ENCODE results near the gene TTC13. TPM values are rescaled to one million over a fixed set of nuclear protein-coding genes. Genes with fewer than 3 reads are reported as not detected.

Gene TTC13
- total RNA-seq, 6 donors from 2014 or later = 18.6 to 41.9 (median 33.3) TPM

GRCh38 chr1:230861489-230861888 is 117.2 kb downstream of the TTC13 start:
- H3K4me1 ChIP-seq = peaks cover 35 to 56% (median 43%) of the 10 kb centered on the region in 4 donors
- no peaks in the 10 kb centered on the region for H3K9me3 ChIP-seq
- peaks cover 0 to 3% (median 0%) of the 10 kb centered on the region in 4 donors for H3K36me3 ChIP-seq
- H3K4me3 ChIP-seq = no peak overlapping the region
- peak overlapping the region in 2 of 4 donors; percentile 18 to 63 for H3K27ac ChIP-seq
- no peaks in the 10 kb centered on the region for H3K27me3 ChIP-seq
- DNase-seq = no peak
- TF ChIP-seq EP300 (IDR thresholded peaks at IDR 0.05) (no peak), POLR2AphosphoS5 (IDR thresholded peaks at IDR 0.05) (no peak), POLR2A (IDR thresholded peaks at IDR 0.05) (no peak), CTCF (IDR thresholded peaks at IDR 0.05) (no peak)
- WGBS, 2 donors = 91 to 95% methylated on average over 12 to 13 of the region's 13 CpGs
- ATAC-seq (ENCODE audit: low FRiP score in 2 of 2) = no peak

- TF ChIP-seq POLR2AphosphoS5 (IDR thresholded peaks at IDR 0.05) (no peak), CTCF (IDR thresholded peaks at IDR 0.05) (no peak), POLR2A (IDR thresholded peaks at IDR 0.05) (no peak), EP300 (IDR thresholded peaks at IDR 0.05) (no peak)
- no peak for DNase-seq
Measured at GRCh38 chr1:230860617-230861384, 117.9 kb downstream of the TTC13 start.

DNA sequence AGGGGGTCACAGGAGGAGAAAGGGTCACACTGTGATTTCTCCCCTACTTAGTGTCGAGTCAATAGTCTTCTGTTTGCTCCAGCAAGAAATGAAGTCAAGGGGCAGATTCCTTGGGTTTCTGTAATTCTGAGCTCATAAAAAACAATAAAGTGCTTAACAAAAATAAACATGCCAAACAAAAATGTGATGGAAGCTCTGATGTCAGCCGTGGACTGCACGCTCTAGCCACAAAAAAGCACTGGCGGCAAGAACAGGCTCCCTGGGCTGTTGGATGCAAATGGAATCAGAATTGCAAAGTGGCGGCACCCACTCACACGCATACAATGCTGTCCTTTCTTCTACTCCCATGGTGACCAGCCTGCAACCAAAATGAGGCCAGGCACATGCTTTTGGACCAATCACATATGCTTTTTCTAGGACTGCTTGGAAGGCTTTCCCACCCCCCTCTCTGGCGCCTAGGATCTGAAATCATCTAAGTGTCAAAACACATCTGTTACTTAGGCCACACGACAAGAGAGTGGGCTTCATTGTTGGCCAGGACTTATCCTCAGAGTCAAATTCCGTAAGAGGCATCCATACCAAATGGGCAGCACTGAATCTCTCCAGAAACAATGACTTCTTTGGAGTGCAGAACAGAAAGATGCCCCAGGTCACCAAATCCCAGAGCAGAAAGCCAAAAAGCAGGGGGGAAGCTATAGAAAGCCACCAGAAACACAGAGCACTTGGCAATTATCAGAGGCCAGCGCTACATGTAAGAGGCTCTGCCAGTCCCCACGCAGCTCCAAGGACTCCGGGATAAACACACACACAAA is 119.5 kb downstream of the TTC13 start:
- WGBS, 2 donors = 74 to 81% methylated on average over 12 of the region's 12 CpGs
- no peak overlapping the region for H3K4me3 ChIP-seq
- H3K9me3 ChIP-seq = no peaks in the 10 kb centered on the region
- H3K27ac ChIP-seq = peak overlapping the region in 3 of 4 donors; percentile 9 to 50 (median 22)
- peaks cover 20 to 48% (median 29%) of the 10 kb centered on the region in 4 donors for H3K4me1 ChIP-seq
- H3K36me3 ChIP-seq = peaks cover 0 to 13% (median 0%) of the 10 kb centered on the region in 4 donors
- TF ChIP-seq EP300 (IDR thresholded peaks at IDR 0.05) (no peak), POLR2AphosphoS5 (IDR thresholded peaks at IDR 0.05) (no peak), CTCF (IDR thresholded peaks at IDR 0.05) (no peak), POLR2A (IDR thresholded peaks at IDR 0.05) (no peak)
- no peak for ATAC-seq (ENCODE audit: low FRiP score in 2 of 2)
- H3K27me3 ChIP-seq = no peaks in the 10 kb centered on the region
- no peak for DNase-seq

More at GRCh38 chr1:230860617-230861384, 117.9 kb downstream of the TTC13 start:
- H3K4me1 ChIP-seq = peaks cover 29 to 50% (median 41%) of the 10 kb centered on the region in 4 donors
- no peaks in the 10 kb centered on the region for H3K27me3 ChIP-seq
- no peak for ATAC-seq (ENCODE audit: low FRiP score in 2 of 2)
- H3K27ac ChIP-seq = peak overlapping the region in 1 of 4 donors; percentile 13
- H3K9me3 ChIP-seq = no peaks in the 10 kb centered on the region
- 72 to 74% methylated on average over 9 of the region's 9 CpGs for WGBS, 2 donors
- no peak overlapping the region for H3K4me3 ChIP-seq
- H3K36me3 ChIP-seq = peaks cover 0 to 3% (median 0%) of the 10 kb centered on the region in 4 donors

GRCh38 chr1:230858236-230858820 is 120.3 kb downstream of the TTC13 start:
- no peak for ATAC-seq (ENCODE audit: low FRiP score in 2 of 2)
- no peak for TF ChIP-seq POLR2AphosphoS5 (IDR thresholded peaks at IDR 0.05)
- no peak for TF ChIP-seq EP300 (IDR thresholded peaks at IDR 0.05)
- TF ChIP-seq POLR2A (IDR thresholded peaks at IDR 0.05) = no peak
- TF ChIP-seq CTCF (IDR thresholded peaks at IDR 0.05) = no peak
- Histone ChIP-seq H3K4me3 (no peak overlapping the region), H3K9me3 (peaks cover 0 to under 1% (median 0%) of the 10 kb centered on the region in 4 donors), H3K27ac (peak overlapping the region; percentile 9 to 50 (median 28)), H3K27me3 (no peaks in the 10 kb centered on the region), H3K36me3 (peaks cover 0 to 20% (median 2%) of the 10 kb centered on the region in 4 donors), H3K4me1 (peaks cover 14 to 41% (median 21%) of the 10 kb centered on the region in 4 donors)
- WGBS, 2 donors = 73 to 78% methylated on average over 7 of the region's 7 CpGs
- no peak for DNase-seq
